ENCODE results near the gene MYO3B.

DNA sequence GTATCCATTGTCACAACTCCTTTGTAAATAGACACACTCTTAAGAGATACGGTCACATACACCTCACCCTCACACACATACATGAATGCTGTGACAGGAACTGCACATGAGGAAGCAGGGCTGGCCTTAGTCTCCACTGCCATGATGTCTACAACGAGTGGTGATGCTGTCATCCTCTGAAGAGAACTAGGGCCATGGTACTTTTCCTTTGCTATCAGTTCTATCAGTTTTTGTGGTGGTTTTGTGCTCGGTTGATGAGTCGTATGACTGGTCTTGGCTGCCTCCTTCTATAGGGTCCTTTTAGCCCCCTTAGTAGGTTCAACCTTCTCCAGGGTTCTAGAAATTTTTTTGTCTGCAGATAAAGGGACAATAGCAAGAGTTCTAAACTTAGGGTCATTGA, 66.0 kb downstream of the MYO3B start:
- TF ChIP-seq, protein P1, sequence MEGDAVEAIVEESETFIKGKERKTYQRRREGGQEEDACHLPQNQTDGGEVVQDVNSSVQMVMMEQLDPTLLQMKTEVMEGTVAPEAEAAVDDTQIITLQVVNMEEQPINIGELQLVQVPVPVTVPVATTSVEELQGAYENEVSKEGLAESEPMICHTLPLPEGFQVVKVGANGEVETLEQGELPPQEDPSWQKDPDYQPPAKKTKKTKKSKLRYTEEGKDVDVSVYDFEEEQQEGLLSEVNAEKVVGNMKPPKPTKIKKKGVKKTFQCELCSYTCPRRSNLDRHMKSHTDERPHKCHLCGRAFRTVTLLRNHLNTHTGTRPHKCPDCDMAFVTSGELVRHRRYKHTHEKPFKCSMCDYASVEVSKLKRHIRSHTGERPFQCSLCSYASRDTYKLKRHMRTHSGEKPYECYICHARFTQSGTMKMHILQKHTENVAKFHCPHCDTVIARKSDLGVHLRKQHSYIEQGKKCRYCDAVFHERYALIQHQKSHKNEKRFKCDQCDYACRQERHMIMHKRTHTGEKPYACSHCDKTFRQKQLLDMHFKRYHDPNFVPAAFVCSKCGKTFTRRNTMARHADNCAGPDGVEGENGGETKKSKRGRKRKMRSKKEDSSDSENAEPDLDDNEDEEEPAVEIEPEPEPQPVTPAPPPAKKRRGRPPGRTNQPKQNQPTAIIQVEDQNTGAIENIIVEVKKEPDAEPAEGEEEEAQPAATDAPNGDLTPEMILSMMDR (IDR thresholded peaks at IDR 0.05) = no peak
- TF ChIP-seq POLR2A (IDR thresholded peaks at IDR 0.05) = no peak
